SK-N-SH treated with all-trans-retinoic acid at 6 μM for 48 hours (cell line): Measurements from ENCODE around the gene RFESD.

ENCODE experiments used
- ATAC-seq: fragments of 200-7000 bp; cut with Tn5 transposase; 3 replicates; pipeline ENCODE4 v1.9.1; 2020; ENCODE audit warnings: mild to moderate bottlenecking, moderate library complexity
- ARNTL ChIP-seq: fragments of 450-650 bp; formaldehyde crosslinking; IDR thresholded peaks from 2 replicates; pipeline ENCODE4 v1.5.0; 2020; ENCODE audit warnings: low read depth, mild to moderate bottlenecking, moderate library complexity, borderline replicate concordance
- BACH2 ChIP-seq: fragments of 250-450 bp; sonication (Bioruptor Pico); IDR thresholded peaks from 2 replicates; pipeline ENCODE4 v1.9.0; 2021; ENCODE audit warnings: mild to moderate bottlenecking, borderline replicate concordance
- CSDC2 ChIP-seq: fragments of 250-450 bp; sonication (Bioruptor Pico); IDR thresholded peaks from 2 replicates; pipeline ENCODE4 v1.5.0; 2020; ENCODE audit warnings: mild to moderate bottlenecking, moderate library complexity
- ESRRG ChIP-seq: fragments of 250-450 bp; sonication (Bioruptor Pico); IDR thresholded peaks from 2 replicates; pipeline ENCODE4 v1.6.1; 2021; ENCODE audit warnings: mild to moderate bottlenecking
- GLIS3 ChIP-seq: fragments of 250-450 bp; sonication (Bioruptor Pico); IDR thresholded peaks from 2 replicates; pipeline ENCODE4 v1.5.0; 2020; ENCODE audit warnings: mild to moderate bottlenecking, moderate library complexity
- ISL1 ChIP-seq: fragments of 250-450 bp; sonication (Bioruptor Pico); IDR thresholded peaks from 2 replicates; pipeline ENCODE4 v2.1.2; 2022; ENCODE audit warnings: mild to moderate bottlenecking, moderate library complexity
- OSR1 ChIP-seq: fragments of 250-450 bp; sonication (Bioruptor Pico); IDR thresholded peaks from 2 replicates; pipeline ENCODE4 v1.8.0; 2022; ENCODE audit warnings: moderate library complexity, mild to moderate bottlenecking, inconsistent platforms
- PPARA ChIP-seq: fragments of 250-450 bp; sonication (Bioruptor Pico); IDR thresholded peaks from 2 replicates; pipeline ENCODE4 v1.5.0; 2020; ENCODE audit warnings: mild to moderate bottlenecking, borderline replicate concordance
- RARB ChIP-seq: fragments of 250-450 bp; sonication (Bioruptor Pico); IDR thresholded peaks from 2 replicates; pipeline ENCODE4 v1.8.0; 2021; ENCODE audit warnings: mild to moderate bottlenecking, moderate library complexity
- SNAI2 ChIP-seq: fragments of 250-450 bp; sonication (Bioruptor Pico); IDR thresholded peaks from 2 replicates; pipeline ENCODE4 v1.5.0; 2020; ENCODE audit warnings: mild to moderate bottlenecking, moderate library complexity
- TCF4 ChIP-seq: fragments of 250-450 bp; sonication (Bioruptor Pico); IDR thresholded peaks from 2 replicates; pipeline ENCODE4 v1.8.0; 2021; ENCODE audit warnings: mild to moderate bottlenecking, moderate library complexity, borderline replicate concordance
- TOX ChIP-seq: fragments of 250-450 bp; sonication (Bioruptor Pico); IDR thresholded peaks from 2 replicates; pipeline ENCODE4 v1.8.0; 2021; ENCODE audit warnings: mild to moderate bottlenecking, moderate library complexity, borderline replicate concordance
- ZC3H10 ChIP-seq: fragments of 250-450 bp; sonication (Bioruptor Pico); IDR thresholded peaks from 2 replicates; pipeline ENCODE4 v1.5.1; 2021; ENCODE audit warnings: mild to moderate bottlenecking, moderate library complexity
- ZFP3 ChIP-seq: fragments of 250-450 bp; sonication (Bioruptor Pico); IDR thresholded peaks from 2 replicates; pipeline ENCODE4 v1.5.0; 2020; ENCODE audit warnings: mild to moderate bottlenecking, moderate library complexity
- ZFP30 ChIP-seq: fragments of 450-650 bp; formaldehyde crosslinking; IDR thresholded peaks from 2 replicates; pipeline ENCODE4 v1.5.0; 2022; ENCODE audit warnings: mild to moderate bottlenecking, moderate library complexity
- ZNF565 ChIP-seq: fragments of 450-650 bp; formaldehyde crosslinking; conservative IDR thresholded peaks from 2 replicates; pipeline ENCODE4 v1.5.0; 2020; ENCODE audit warnings: low read depth, mild to moderate bottlenecking, moderate library complexity
- ZNF70 ChIP-seq: fragments of 450-650 bp; formaldehyde crosslinking; IDR thresholded peaks from 2 replicates; pipeline ENCODE4 v1.5.0; 2020; ENCODE audit warnings: mild to moderate bottlenecking, moderate library complexity
- ZNF8 ChIP-seq: fragments of 450-650 bp; formaldehyde crosslinking; IDR thresholded peaks from 2 replicates; pipeline ENCODE4 v1.5.0; 2020; ENCODE audit warnings: mild to moderate bottlenecking, moderate library complexity
- TF ChIP-seq, protein P1 (sequence below): fragments of 250-450 bp; sonication (Bioruptor Pico); IDR thresholded peaks from 2 replicates; pipeline ENCODE4 v1.8.0; 2021; ENCODE audit warnings: low read depth, mild to moderate bottlenecking, moderate library complexity, borderline replicate concordance
- TF ChIP-seq, protein P2 (sequence below): fragments of 250-450 bp; sonication (Bioruptor Pico); IDR thresholded peaks from 2 replicates; pipeline ENCODE4 v1.5.1; 2020; ENCODE audit warnings: low read depth, mild to moderate bottlenecking, moderate library complexity
- TF ChIP-seq, protein P3 (sequence below): fragments of 250-450 bp; sonication (Bioruptor Pico); IDR thresholded peaks from 2 replicates; pipeline ENCODE4 v1.5.1; 2021; ENCODE audit warnings: mild to moderate bottlenecking, moderate library complexity
- TF ChIP-seq, protein P4 (sequence below): fragments of 250-450 bp; sonication (Bioruptor Pico); IDR thresholded peaks from 2 replicates; pipeline ENCODE4 v1.5.0; 2020; ENCODE audit warnings: mild to moderate bottlenecking, moderate library complexity

The RFESD gene

DNA sequence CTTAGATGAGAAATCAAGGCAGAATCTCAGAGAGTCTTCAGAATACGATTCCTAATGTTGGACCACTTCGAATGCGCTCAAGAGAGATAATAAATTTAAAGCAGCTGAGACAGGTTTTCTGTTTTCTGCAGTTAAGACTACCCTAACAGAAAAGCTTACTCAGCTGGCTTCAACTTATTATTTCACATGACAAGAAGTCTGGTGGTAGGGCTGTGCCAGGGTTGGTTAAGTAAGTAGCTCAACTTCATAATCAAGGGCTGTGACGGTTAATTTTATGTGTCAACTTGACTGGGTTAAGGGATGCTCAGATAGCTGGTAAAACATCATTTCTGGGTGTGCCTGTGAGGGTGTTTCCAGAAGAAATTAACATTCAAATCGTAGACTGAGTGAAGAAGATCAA lies 22.9 kb upstream of the RFESD start (continued):
- TF ChIP-seq, protein P1, sequence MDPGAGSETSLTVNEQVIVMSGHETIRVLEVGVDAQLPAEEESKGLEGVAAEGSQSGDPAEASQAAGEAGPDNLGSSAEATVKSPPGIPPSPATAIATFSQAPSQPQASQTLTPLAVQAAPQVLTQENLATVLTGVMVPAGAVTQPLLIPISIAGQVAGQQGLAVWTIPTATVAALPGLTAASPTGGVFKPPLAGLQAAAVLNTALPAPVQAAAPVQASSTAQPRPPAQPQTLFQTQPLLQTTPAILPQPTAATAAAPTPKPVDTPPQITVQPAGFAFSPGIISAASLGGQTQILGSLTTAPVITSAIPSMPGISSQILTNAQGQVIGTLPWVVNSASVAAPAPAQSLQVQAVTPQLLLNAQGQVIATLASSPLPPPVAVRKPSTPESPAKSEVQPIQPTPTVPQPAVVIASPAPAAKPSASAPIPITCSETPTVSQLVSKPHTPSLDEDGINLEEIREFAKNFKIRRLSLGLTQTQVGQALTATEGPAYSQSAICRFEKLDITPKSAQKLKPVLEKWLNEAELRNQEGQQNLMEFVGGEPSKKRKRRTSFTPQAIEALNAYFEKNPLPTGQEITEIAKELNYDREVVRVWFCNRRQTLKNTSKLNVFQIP (CRISPR knock-in tag): no peak
- TF ChIP-seq ISL1 (no peak), ZFP3 (CRISPR knock-in tag) (no peak)

DNA sequence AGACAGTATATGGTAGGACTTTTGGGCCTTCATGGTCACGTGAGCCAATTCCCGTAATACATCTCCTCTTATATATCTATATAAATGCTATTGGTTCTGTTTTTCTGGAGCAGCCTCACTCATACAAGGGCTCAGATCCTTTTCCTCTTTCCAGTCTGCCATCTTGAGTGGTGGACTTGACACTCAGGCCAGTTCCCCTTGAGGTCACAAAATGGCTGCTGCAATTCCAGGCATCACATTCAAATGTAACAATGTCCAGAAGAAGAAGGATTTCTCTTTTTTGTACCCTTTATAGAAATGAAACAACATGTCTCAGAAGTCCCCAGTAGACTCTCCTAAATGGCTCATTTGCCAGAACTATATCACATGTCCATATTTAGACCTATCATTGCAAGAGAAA lies 22.2 kb upstream of the RFESD start:
- TF ChIP-seq TOX (CRISPR knock-in tag) (no peak), BACH2 (CRISPR knock-in tag) (no peak), ZFP30 (CRISPR knock-in tag) (no peak), CSDC2 (CRISPR knock-in tag) (no peak), ZNF70 (CRISPR knock-in tag) (no peak), ZNF8 (CRISPR knock-in tag) (no peak), GLIS3 (CRISPR knock-in tag) (no peak), ESRRG (CRISPR knock-in tag) (no peak)
- TF ChIP-seq, protein P2, sequence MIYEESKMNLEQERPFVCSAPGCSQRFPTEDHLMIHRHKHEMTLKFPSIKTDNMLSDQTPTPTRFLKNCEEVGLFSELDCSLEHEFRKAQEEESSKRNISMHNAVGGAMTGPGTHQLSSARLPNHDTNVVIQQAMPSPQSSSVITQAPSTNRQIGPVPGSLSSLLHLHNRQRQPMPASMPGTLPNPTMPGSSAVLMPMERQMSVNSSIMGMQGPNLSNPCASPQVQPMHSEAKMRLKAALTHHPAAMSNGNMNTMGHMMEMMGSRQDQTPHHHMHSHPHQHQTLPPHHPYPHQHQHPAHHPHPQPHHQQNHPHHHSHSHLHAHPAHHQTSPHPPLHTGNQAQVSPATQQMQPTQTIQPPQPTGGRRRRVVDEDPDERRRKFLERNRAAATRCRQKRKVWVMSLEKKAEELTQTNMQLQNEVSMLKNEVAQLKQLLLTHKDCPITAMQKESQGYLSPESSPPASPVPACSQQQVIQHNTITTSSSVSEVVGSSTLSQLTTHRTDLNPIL (CRISPR knock-in tag): no peak
- no peak for ATAC-seq

DNA sequence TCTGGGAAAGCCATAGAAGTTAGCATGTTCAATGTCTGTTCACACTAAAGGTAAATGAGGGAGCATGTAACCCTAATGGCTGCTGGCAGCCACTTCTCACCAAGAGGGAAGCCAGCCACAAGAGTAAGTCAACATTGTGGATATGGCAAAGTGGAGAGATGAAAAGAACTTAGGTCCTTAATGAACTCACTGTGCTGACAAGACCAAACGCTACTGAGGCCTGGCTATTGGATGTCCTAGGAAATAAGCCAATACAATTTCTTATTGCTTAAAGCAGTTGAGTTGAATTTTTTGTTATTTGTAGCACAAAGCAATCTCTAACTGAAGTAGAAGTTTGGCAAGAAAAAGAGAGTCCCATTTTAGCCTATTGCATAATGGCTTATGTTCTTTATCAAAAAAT lies 19.9 kb upstream of the RFESD start:
- no peak for ATAC-seq
- TF ChIP-seq ISL1 (no peak), ZNF70 (CRISPR knock-in tag) (no peak), TCF4 (CRISPR knock-in tag) (no peak)

DNA sequence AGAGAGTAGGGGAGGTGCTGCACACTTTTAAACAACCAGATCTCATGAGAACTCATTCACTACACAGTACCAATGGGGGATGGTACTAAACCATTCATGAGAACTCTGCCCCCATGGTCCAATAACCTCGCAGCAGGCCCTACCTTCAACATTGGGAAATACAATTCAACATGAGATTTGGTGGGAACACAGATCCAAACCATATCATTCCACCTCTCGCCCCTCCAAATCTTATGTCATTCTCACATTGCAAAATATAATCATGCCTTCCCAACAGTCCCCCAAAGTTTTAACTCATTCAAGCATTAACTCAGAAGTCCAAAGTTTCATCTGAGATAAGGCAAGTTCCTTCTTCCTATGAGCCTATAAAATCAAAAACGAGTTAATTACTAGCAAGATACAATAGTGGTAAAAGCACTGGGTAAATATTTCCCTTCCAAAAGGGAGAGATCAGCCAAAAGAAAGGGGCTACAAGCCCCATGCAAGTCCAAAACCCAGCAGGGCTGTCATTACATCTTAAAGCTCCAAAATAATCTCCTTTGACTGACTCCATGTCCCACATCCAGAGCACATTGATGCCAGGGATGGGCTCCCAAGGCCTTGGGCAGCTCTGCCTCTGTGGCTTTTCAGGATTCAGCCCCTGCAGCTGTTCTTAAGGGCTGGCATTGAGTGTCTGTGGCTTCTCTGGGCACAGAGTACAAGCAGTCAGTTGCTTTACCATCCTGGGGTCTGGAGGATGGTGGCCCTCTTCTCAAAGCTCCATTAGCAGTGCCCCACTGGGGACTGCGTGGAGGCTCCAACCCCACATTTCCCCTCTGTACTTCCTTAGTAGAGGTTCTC lies 18.4 kb upstream of the RFESD start:
- TF ChIP-seq BACH2 (CRISPR knock-in tag) (no peak), ZNF8 (CRISPR knock-in tag) (no peak), OSR1 (no peak), ARNTL (CRISPR knock-in tag) (no peak), ZNF565 (CRISPR knock-in tag) (no peak)
- TF ChIP-seq, protein P3, sequence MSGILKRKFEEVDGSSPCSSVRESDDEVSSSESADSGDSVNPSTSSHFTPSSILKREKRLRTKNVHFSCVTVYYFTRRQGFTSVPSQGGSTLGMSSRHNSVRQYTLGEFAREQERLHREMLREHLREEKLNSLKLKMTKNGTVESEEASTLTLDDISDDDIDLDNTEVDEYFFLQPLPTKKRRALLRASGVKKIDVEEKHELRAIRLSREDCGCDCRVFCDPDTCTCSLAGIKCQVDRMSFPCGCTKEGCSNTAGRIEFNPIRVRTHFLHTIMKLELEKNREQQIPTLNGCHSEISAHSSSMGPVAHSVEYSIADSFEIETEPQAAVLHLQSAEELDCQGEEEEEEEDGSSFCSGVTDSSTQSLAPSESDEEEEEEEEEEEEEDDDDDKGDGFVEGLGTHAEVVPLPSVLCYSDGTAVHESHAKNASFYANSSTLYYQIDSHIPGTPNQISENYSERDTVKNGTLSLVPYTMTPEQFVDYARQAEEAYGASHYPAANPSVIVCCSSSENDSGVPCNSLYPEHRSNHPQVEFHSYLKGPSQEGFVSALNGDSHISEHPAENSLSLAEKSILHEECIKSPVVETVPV: no peak
- TF ChIP-seq, protein P1 (CRISPR knock-in tag): no peak
- ATAC-seq: no peak

DNA sequence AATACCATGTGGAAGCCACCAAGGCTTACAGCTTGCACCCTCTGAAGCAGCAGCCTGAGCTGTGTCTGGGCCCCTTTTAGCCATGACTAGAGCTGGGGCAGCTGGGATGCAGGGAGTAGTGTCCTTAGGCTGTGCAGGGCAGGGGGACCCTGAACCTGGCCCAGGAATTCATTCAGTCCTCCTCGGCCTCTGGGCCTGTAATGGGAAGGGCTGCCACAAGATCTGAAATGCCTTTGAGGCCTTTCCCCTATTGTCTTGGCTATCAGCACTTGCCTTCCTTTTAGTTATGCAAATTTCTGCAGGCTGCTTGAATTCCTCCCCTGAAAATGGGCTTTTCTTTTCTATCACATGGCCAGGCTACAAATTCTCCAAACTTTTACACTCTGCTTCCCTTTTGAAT lies 17.6 kb upstream of the RFESD start:
- no peak for ATAC-seq
- TF ChIP-seq ZC3H10 (CRISPR knock-in tag): no peak
- TF ChIP-seq, protein P4, sequence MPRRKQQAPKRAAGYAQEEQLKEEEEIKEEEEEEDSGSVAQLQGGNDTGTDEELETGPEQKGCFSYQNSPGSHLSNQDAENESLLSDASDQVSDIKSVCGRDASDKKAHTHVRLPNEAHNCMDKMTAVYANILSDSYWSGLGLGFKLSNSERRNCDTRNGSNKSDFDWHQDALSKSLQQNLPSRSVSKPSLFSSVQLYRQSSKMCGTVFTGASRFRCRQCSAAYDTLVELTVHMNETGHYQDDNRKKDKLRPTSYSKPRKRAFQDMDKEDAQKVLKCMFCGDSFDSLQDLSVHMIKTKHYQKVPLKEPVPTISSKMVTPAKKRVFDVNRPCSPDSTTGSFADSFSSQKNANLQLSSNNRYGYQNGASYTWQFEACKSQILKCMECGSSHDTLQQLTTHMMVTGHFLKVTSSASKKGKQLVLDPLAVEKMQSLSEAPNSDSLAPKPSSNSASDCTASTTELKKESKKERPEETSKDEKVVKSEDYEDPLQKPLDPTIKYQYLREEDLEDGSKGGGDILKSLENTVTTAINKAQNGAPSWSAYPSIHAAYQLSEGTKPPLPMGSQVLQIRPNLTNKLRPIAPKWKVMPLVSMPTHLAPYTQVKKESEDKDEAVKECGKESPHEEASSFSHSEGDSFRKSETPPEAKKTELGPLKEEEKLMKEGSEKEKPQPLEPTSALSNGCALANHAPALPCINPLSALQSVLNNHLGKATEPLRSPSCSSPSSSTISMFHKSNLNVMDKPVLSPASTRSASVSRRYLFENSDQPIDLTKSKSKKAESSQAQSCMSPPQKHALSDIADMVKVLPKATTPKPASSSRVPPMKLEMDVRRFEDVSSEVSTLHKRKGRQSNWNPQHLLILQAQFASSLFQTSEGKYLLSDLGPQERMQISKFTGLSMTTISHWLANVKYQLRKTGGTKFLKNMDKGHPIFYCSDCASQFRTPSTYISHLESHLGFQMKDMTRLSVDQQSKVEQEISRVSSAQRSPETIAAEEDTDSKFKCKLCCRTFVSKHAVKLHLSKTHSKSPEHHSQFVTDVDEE (CRISPR knock-in tag): no peak
- no peak for TF ChIP-seq GLIS3 (CRISPR knock-in tag)
- TF ChIP-seq TOX (CRISPR knock-in tag): no peak
- no peak for TF ChIP-seq RARB (CRISPR knock-in tag)
- TF ChIP-seq ZFP3 (CRISPR knock-in tag): no peak
- TF ChIP-seq ISL1: no peak
- TF ChIP-seq, protein P2 (CRISPR knock-in tag): no peak
- TF ChIP-seq SNAI2 (CRISPR knock-in tag): no peak
- TF ChIP-seq, protein P1 (CRISPR knock-in tag): no peak
- no peak for TF ChIP-seq ZNF70 (CRISPR knock-in tag)
- TF ChIP-seq PPARA (CRISPR knock-in tag): no peak
- no peak for TF ChIP-seq CSDC2 (CRISPR knock-in tag)
